HFF-Myc (cell line): ENCODE measurements around the gene COX5A.
A peak's percentile ranks its signal among the peaks of the same experiment; 100 is the strongest.

ENCODE experiments used
- DNase-seq: peaks from one replicate; pipeline ENCODE4 v3.0.0-alpha.2; 2011; ENCODE audit warnings: low read depth; ENCODE audit errors: extremely low read depth
- H3K4me3 ChIP-seq: replicated peaks from 2 replicates; pipeline ENCODE4 v1.5.1; 2011; ENCODE audit warnings: low read depth, mild to moderate bottlenecking, control low read depth, low read length
- CTCF ChIP-seq: IDR thresholded peaks from 2 replicates; pipeline ENCODE4 v1.5.1; 2012; ENCODE audit warnings: mild to moderate bottlenecking, low read depth, low read length, control low read depth; ENCODE audit errors: missing control alignments

Gene COX5A

GRCh38 chr15:74956648-74957475, 19.0 kb upstream of the COX5A start, which contains the start of gene RPP25:
RPP25 (minus strand) TSS chr15:74956772; CDS start chr15:74956583, 189 bp downstream.
- TF ChIP-seq CTCF, result no peak
- peak within 1 kb of the TSS; percentile 59 for H3K4me3 ChIP-seq

GRCh38 chr15:74955796-74956647, 18.1 kb upstream of the COX5A start:
- H3K4me3 ChIP-seq, result peak overlapping the region; percentile 59
- no peak for DNase-seq
- TF ChIP-seq CTCF, result peak; percentile 33

More at GRCh38 chr15:74956648-74957475, 19.0 kb upstream of the COX5A start, which contains the start of gene RPP25:
- DNase-seq, result no peak

GRCh38 chr15:74955017-74955416, 17.1 kb upstream of the COX5A start:
- DNase-seq, result no peak
- H3K4me3 ChIP-seq, result peak overlapping the region; percentile 59
- TF ChIP-seq CTCF, result no peak

- DNase-seq, result no peak
- no peak for TF ChIP-seq CTCF
- peak overlapping the region; percentile 59 for H3K4me3 ChIP-seq
Observed at GRCh38 chr15:74954515-74954914, 16.6 kb upstream of the COX5A start.

- TF ChIP-seq CTCF, result no peak
- H3K4me3 ChIP-seq, result no peak overlapping the region
- no peak for DNase-seq
Observed at GRCh38 chr15:74951006-74951405, 13.1 kb upstream of the COX5A start.

- DNase-seq, result peak; percentile 38
- peak; percentile 100 for TF ChIP-seq CTCF
- H3K4me3 ChIP-seq, result no peak overlapping the region
Observed at GRCh38 chr15:74950078-74950908, 12.4 kb upstream of the COX5A start.
